NCI-H1694 treated with DMSO at 0.1 percent for 48 hours (cell line): ENCODE data around the gene MANF.
A peak's percentile ranks its signal among the peaks of the same experiment; 100 is the strongest.

Source experiments
- DNase-seq: peaks from one replicate; lab custom pipeline; 2025; lab: John Stamatoyannopoulos, UW

MANF gene

GRCh38 chr3:51390246-51391074, 5.4 kb downstream of the MANF start:
- no peak for DNase-seq

GRCh38 chr3:51391075-51391565, 6.0 kb downstream of the MANF start, which contains the start of gene RBM15B:
Gene RBM15B (plus strand): TSS chr3:51391285. CDS start chr3:51391400, 115 bp downstream.
- DNase-seq: peak; percentile 64

GRCh38 chr3:51391566-51392354, 6.7 kb downstream of the MANF start:
- DNase-seq: no peak

GRCh38 chr3:51392355-51393133, 7.5 kb downstream of the MANF start:
- no peak for DNase-seq

GRCh38 chr3:51393134-51393495, 8.0 kb downstream of the MANF start:
- no peak for DNase-seq

- DNase-seq: no peak
These were observed 8.5 kb downstream of the MANF start for GRCh38 chr3:51393564-51393963.

GRCh38 chr3:51394541-51394940, 9.4 kb downstream of the MANF start:
- DNase-seq: no peak

- DNase-seq: no peak
These were observed 10.6 kb downstream of the MANF start for GRCh38 chr3:51395493-51396213.

- DNase-seq: no peak
These were observed 11.3 kb downstream of the MANF start for GRCh38 chr3:51396401-51396800.

GRCh38 chr3:51397392-51397791, 12.3 kb downstream of the MANF start:
- no peak for DNase-seq

GRCh38 chr3:51398595-51399310, 13.7 kb downstream of the MANF start:
- no peak for DNase-seq

- DNase-seq: no peak
These were observed 15.1 kb downstream of the MANF start for GRCh38 chr3:51400166-51400565.

- DNase-seq: no peak
These were observed 16.6 kb downstream of the MANF start for GRCh38 chr3:51401735-51402134.

GRCh38 chr3:51403675-51404074, 18.6 kb downstream of the MANF start:
- no peak for DNase-seq

GRCh38 chr3:51408021-51408420, 22.9 kb downstream of the MANF start:
- DNase-seq: no peak

- no peak for DNase-seq
These were observed 23.7 kb downstream of the MANF start for GRCh38 chr3:51408813-51409212.

GRCh38 chr3:51422211-51422610, 37.1 kb downstream of the MANF start:
- DNase-seq: no peak

GRCh38 chr3:51426921-51427320, 41.8 kb downstream of the MANF start:
- DNase-seq: no peak

GRCh38 chr3:51429138-51429537, 44.0 kb downstream of the MANF start:
- no peak for DNase-seq

GRCh38 chr3:51434110-51434509, 49.0 kb downstream of the MANF start:
- no peak for DNase-seq

GRCh38 chr3:51434746-51435327, 49.7 kb downstream of the MANF start:
- DNase-seq: peak; percentile 11
